GM13977 (cell line): ENCODE data around the gene PRR35.

Experiments used
- DNase-seq: peaks from one replicate; pipeline ENCODE4 v3.0.0; 2012; ENCODE audit warnings: low spot score
- in situ Hi-C: fragments of 300-500 bp; cut with MboI; formaldehyde crosslinking; loops from one replicate; pipeline ENCODE4 v1.12.0; 2022; ENCODE audit warnings: low sequenced_read_pairs, low pct_unique_long_range_greater_than_20kb, mixed read lengths, inconsistent platforms; ENCODE audit not compliant: unreplicated experiment
- TF ChIP-seq, protein P1 (sequence below): IDR thresholded peaks from 2 replicates; pipeline ENCODE4 v1.5.1; 2012; ENCODE audit warnings: mild to moderate bottlenecking, control low read depth; ENCODE audit not compliant: insufficient read depth; ENCODE audit errors: extremely low read depth, missing control alignments

PRR35 gene

DNA sequence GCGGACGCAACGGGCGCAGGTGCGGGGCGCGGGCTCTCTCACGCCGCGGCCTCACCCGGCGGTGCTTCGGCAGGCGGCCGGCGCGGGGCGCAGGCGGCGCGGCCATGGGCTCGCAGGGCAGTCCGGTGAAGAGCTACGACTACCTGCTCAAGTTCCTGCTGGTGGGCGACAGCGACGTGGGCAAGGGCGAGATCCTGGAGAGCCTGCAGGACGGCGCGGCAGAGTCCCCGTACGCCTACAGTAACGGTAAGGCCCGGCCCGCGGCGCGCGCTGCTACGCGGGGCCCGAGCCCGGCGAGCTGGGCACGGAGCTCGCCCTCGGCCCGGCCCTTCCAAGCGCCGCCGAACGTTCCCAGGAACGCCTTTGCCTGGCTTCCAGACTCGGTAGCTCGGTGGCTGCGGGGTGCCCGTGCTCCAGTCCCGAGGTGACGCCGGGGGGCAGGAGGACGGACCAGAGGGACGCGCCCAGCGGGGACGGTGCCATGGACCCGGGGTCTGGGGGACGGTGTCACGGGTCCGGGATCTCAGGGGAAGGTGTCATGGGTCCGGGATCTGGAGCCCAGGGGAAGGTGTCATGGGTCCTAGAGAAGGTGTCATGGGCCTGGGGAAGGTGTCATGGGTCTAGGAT, 30.1 kb downstream of the PRR35 start:
- TF ChIP-seq, protein P1, sequence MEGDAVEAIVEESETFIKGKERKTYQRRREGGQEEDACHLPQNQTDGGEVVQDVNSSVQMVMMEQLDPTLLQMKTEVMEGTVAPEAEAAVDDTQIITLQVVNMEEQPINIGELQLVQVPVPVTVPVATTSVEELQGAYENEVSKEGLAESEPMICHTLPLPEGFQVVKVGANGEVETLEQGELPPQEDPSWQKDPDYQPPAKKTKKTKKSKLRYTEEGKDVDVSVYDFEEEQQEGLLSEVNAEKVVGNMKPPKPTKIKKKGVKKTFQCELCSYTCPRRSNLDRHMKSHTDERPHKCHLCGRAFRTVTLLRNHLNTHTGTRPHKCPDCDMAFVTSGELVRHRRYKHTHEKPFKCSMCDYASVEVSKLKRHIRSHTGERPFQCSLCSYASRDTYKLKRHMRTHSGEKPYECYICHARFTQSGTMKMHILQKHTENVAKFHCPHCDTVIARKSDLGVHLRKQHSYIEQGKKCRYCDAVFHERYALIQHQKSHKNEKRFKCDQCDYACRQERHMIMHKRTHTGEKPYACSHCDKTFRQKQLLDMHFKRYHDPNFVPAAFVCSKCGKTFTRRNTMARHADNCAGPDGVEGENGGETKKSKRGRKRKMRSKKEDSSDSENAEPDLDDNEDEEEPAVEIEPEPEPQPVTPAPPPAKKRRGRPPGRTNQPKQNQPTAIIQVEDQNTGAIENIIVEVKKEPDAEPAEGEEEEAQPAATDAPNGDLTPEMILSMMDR, result peak; percentile 44
- DNase-seq, result no peak
- in situ Hi-C loops, result no loop called here

DNA sequence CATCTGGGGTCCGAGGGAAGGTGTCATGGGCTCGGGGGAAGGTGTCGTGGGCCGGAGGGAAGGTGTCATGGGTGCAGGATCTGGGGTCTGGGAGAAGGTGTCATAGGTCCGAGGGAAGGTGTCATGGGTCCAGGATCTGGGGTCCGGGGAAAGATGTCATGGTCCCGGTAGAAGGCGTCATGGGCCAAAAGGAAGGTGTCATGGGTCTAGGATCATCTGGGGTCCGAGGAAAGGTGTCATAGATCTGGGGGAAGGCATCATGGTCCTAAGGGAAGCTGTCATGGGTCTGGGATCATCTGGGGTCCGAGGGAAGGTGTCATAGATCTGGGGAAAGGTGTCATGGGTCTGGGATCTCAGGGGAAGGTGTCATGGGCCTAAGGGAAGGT, 30.6 kb downstream of the PRR35 start:
- no peak for DNase-seq
- in situ Hi-C loops, result no loop called here
- TF ChIP-seq, protein P1, result no peak

DNA sequence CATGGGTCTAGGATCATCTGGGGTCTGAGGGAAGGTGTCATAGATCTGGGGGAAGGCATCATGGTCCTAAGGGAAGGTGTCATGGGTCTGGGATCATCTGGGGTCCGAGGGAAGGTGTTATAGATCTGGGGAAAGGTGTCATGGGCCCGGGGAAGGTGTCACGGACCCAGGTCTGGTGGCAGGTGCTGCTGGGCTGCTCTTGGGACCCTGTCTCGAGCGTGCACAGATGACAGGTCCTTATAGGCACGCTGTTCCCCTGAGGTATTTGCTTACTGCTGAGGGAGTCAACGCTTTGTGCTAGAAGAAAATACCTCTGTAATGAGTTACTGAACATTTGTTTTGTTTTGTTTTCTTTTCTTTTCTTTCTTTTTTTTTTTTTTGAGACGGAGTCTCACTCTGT, 31.0 kb downstream of the PRR35 start:
- DNase-seq, result no peak
- TF ChIP-seq, protein P1, result no peak
- in situ Hi-C loops, result no loop called here

DNA sequence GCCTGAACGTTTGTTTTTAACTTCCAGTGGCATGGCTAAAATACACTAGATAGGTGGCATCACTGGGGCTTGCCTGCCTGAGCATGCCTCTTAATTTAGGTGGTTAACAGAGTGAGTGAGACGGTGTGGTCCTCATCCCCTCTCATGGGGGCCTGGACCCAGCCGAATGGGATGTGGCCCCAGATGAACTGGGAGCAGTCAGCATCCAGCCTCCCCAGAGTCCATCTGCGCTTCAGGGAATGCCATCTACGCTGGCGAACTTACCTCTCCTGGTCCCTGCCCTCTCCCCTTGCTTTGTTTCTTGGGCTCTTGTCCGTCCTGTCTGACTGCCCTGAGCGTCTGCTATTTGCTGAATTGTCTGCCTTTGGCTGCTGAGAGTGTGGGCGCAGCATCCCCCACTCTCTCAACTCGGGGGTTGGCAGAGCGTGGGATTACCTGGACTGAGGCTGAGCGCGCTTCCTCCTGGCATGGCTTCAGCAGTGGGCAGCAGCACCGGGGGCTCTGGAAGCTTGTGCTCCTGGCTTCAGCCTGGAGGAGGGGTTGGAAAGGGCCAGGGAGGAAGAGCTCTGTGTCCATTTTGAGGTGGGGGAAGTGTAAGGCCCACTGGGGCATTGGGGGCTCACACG, 31.8 kb downstream of the PRR35 start:
- TF ChIP-seq, protein P1, result no peak
- no peak for DNase-seq
- in situ Hi-C loops, result no loop called here

DNA sequence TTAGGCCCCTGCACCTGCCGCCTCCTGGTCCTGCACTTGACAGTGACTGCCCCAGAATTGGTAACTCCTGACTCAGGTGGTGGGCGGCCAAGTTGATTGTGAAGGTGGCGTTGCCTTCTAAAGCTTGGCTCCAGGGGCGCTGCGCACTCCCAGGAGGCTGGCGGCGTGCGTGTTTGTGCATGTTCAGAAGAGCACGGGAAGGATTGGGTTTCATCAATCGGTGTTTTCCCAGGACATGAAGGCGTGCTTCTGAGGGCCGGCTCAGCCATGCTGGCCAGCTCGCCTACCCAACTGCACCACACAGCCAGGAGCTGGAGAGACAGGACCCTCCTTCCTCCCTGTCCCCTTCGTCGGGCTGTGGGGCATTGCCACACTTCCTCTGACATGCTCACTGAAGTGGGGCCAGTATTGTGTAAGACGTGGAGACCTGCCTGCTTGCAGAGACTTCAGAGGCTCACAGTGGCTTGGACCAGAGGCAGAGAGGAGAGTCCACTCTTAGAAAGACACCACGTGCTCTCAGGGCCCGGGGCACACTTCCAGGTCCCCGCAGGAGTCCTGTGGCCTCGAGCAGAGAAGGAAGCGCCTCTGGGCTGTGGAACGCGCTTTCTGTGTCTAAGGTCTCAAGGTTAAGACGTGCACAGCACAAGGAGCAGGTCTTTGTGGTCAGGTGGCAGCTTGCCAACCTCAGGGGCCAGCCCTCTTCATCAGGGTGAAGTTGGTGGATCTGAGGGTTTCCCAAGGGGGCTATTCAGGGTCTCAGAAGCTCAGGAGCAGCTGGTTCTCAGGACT, 32.5 kb downstream of the PRR35 start:
- in situ Hi-C loops, result no loop called here
- TF ChIP-seq, protein P1, result no peak
- no peak for DNase-seq

DNA sequence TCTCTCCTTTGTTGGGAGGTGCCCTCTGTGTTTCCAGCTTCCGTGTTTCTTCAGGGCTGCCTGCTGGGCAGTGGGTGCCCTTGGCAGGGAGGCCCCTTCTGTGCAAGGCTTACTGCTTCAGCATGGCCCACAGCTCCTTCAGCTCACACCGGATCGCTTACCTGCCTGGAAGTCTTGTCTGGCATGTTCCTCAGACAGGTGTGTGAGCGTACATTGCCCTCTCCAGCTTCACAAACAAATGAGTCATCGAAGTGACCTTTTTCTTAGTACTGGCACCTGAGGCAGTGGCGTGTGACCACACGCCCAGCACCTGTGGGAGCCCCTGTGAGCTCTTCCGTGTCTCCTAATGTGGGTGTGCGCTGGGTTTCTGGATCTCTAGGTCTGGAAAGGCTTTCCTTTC, 33.2 kb downstream of the PRR35 start:
- in situ Hi-C loops, result no loop called here
- TF ChIP-seq, protein P1, result no peak
- DNase-seq, result no peak
